IPS DF 19.7 (cell line): ENCODE data around the gene EPOP.
A peak's percentile ranks its signal among the peaks of the same experiment; 100 is the strongest.
"Not testable (repeated sequence)": the region's sequence is repeated elsewhere in the genome, so short reads cannot be mapped to it uniquely, and the experiment has no call there.

Experiments
- DNase-seq: peaks from one replicate; pipeline ENCODE4 v3.0.0-alpha.2; 2013; ENCODE audit warnings: low read depth, low spot score

The EPOP gene

DNA sequence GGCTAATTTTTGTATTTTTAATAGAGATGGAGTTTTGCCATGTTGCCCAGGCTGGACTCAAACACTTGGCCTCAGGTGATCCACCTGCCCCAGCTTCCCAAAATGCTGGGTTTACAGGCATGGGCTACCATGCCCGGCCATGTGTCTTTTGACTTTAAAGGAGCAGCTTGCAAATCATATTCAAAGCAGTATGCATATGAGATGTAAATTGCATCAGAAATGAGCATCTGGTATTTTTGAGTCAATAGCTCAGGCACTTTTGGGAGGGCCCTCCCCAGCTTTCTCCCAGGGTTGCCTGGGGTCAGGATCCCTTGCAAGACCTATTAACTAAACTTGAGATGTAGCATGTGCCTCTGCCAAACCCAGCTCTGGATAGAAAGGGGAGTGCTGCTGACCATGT lies 21.5 kb downstream of the EPOP start:
- no peak for DNase-seq

- not testable (repeated sequence) for DNase-seq
Observed at GRCh38 chr17:38650653-38651173, 24.0 kb downstream of the EPOP start.

DNA sequence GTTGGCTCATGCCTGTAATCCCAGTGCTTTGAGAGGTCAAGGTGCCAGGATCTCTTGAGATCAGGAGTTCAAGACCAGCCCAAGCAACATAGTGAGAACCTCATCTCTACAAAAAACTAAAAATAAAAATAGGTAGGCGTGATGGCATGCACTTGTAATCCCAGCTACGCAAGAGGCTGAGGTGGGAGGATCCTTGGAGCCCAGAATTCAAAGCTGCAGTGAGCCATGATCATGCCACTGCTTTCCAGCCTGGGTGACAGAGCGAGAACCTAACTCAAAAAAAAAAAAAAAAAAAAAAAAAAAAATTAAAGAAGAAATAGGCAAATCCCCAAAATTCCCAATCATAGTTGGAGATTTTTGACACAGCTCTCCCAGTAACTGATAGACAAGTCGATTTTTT lies 36.8 kb downstream of the EPOP start:
- DNase-seq: no peak

DNA sequence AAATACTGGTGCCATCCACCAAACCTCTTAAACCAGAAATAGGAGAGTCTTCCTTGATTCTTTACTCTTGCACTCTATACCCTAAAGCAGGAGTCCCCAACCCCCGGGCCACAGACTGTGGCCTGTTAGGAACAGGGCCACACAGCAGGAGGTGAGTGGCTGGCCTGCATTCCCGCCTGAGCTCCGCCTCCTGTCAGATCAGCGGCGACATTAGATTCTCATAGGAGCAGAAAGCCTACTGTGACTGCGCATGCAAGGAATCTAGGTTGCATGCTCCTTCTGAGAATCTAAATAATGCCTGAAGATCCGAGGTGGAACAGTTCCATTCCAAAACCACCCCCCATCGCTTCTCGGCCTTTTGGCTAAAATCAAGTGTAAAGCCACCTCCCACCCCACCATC lies 38.7 kb downstream of the EPOP start:
- peak; percentile 35 for DNase-seq

- DNase-seq: no peak
Observed at GRCh38 chr17:38632334-38632733, 42.4 kb downstream of the EPOP start.

GRCh38 chr17:38628441-38628840 lies 46.3 kb downstream of the EPOP start:
- DNase-seq: no peak

DNA sequence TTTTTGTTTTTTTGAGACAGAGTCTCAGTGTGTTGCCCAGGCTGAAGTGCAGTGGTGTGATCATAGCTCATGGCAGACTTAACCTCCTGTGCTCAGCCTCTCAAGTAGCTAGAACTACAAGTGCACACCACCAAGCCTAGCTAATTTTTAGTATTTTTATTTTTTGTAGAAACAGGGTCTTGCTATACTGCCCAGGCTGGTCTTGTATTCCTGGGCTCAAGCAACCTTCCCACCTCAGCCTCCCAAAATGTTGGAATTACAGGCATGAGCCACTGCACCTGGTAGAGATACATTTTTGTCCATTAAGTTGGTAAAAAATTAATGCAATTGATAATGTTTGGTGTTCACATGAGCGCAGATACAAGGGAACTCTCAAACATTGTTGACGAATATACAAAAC lies 46.8 kb downstream of the EPOP start:
- DNase-seq: no peak

GRCh38 chr17:38626606-38627226 lies 48.0 kb downstream of the EPOP start:
- not testable (repeated sequence) for DNase-seq

DNA sequence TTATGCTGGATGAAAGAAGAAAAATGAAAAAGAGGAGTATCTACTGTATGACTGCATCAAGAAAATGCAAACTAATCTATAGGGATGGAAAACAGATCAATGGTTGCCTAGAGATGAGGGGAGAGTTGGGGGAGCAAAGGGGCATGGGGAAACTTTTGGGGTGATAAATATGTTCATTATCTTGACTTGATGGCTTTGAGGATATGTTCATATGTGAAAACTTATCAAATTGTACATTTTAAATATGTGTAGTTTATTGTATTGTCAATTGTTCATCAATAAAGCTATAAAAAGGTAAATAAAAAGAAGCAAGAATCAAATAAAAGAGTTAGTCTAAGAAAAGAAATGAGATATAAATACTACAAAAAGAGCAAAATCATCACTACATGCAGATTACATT lies 49.3 kb downstream of the EPOP start:
- no peak for DNase-seq

DNA sequence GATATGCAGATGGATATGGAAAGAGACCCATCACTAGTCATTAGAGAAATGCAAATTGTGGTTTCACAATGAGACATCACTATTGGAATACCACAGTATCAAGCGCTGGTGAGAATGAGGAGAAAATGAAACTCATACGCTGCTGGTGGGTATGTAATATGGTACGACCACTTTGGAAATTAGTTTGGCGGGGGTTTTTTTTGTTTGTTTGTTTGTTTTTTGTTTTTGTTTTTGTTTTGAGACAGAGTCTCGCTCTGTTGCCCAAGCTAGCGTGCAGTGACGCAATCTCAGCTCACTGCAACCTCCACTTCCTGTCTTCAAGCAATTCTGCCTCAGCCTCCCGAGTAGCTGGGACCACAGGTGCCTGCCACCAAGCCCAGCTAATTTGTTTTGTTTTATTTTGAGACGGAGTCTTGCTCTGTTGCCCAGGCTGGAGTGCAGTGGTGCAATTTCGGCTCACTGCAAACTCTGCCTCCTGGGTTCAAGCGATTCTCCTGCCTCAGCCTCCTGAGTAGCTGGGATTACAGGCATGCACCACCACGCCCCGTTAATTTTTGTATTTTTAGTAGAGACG lies 49.9 kb downstream of the EPOP start:
- DNase-seq: not testable (repeated sequence)
